Esophagus squamous epithelium (tissue), 4 donors: ENCODE measurements around the gene ARHGAP42.

ENCODE experiments used
- CTCF ChIP-seq, 6 experiments: fragments of 450-650 bp in 4 of 6; fragments of 200-600 bp in 2 of 6; sonication (generic) in 2 of 6; IDR thresholded peaks; one replicate each; pipeline ENCODE4 v1.5.1; 2016 to 2019; ENCODE audit warnings: antibody characterized with exemption in 6 of 6, mild to moderate bottlenecking in 4 of 6, moderate library complexity in 4 of 6
- POLR2A ChIP-seq, 4 donors: fragments of 450-650 bp; IDR thresholded peaks; one replicate each; pipeline ENCODE4 v1.6.1; 2017; ENCODE audit warnings: antibody characterized with exemption in 4 of 4, mild to moderate bottlenecking in 4 of 4, moderate library complexity in 3 of 4

DNA sequence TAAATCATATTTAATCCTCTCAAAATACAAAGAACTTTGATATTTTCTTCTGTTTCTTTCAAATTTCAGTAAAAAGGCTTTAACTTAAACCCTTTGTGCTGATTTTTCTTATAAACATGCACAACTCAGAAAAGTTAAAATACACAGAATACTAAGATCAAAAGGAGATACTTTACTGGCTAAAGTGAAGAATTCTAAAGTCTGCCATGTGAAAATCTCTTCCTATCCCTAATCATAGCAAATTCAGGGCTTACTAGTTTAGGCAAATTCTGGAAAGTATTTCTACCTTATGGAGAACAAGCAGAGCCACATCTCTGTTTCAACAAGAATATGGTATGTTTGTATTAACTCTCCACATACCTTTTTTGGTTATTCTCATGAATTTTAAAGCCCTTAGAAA, 345.9 kb downstream of the ARHGAP42 start:
- no peak for TF ChIP-seq CTCF (IDR thresholded peaks at IDR 0.05)
- TF ChIP-seq POLR2A (IDR thresholded peaks at IDR 0.05), result no peak
